SK-N-SH (cell line): Measurements from ENCODE around the gene SFSWAP.

Source experiments
- GABPA ChIP-seq: IDR thresholded peaks from 2 replicates; pipeline ENCODE4 v1.4.0; 2012; ENCODE audit warnings: low read depth, mild to moderate bottlenecking
- GATA2 ChIP-seq: sonication (generic); formaldehyde crosslinking; IDR thresholded peaks from 2 replicates; pipeline ENCODE4 v1.5.0; 2020; ENCODE audit warnings: mild to moderate bottlenecking, missing genetic modification reagents
- NFIC ChIP-seq: IDR thresholded peaks from 2 replicates; pipeline ENCODE4 v1.4.0; 2012; ENCODE audit warnings: borderline replicate concordance
- POLR2AphosphoS5 ChIP-seq: IDR thresholded peaks from 2 replicates; pipeline ENCODE4 v1.6.1; 2012; ENCODE audit warnings: low read depth, low read length
- RFX5 ChIP-seq: IDR thresholded peaks from 2 replicates; pipeline ENCODE4 v1.6.1; 2012; ENCODE audit warnings: mild to moderate bottlenecking, improper control_type of control experiment, low read length
- RXRA ChIP-seq: IDR thresholded peaks from 2 replicates; pipeline ENCODE4 v1.4.0; 2012; ENCODE audit warnings: low read depth, mild to moderate bottlenecking, borderline replicate concordance
- SIN3A ChIP-seq: IDR thresholded peaks from 2 replicates; pipeline ENCODE4 v1.6.1; 2012; ENCODE audit warnings: low read depth, mild to moderate bottlenecking, low read length, moderate library complexity, borderline replicate concordance
- TAF1 ChIP-seq: IDR thresholded peaks from 2 replicates; pipeline ENCODE4 v1.6.1; 2012; ENCODE audit warnings: low read depth, mild to moderate bottlenecking, low read length, moderate library complexity, borderline replicate concordance
- YY1 ChIP-seq: IDR thresholded peaks from 2 replicates; pipeline ENCODE4 v1.4.0; 2012; ENCODE audit warnings: low read depth, mild to moderate bottlenecking
- TF ChIP-seq, protein P1 (sequence below): fragments of 200-600 bp; sonication (generic); IDR thresholded peaks from 2 replicates; pipeline ENCODE4 v1.6.1; 2017; ENCODE audit warnings: antibody characterized with exemption, mild to moderate bottlenecking, moderate library complexity
- TF ChIP-seq, protein P2 (sequence below): IDR thresholded peaks from 2 replicates; pipeline ENCODE4 v1.4.0; 2012; ENCODE audit warnings: low read depth
- TF ChIP-seq, protein P3 (sequence below): IDR thresholded peaks from 2 replicates; pipeline ENCODE4 v1.6.1; 2012; ENCODE audit warnings: mild to moderate bottlenecking, low read depth, low read length, moderate library complexity
- TF ChIP-seq, protein P4 (sequence below): IDR thresholded peaks from 2 replicates; pipeline ENCODE4; 2012

DNA sequence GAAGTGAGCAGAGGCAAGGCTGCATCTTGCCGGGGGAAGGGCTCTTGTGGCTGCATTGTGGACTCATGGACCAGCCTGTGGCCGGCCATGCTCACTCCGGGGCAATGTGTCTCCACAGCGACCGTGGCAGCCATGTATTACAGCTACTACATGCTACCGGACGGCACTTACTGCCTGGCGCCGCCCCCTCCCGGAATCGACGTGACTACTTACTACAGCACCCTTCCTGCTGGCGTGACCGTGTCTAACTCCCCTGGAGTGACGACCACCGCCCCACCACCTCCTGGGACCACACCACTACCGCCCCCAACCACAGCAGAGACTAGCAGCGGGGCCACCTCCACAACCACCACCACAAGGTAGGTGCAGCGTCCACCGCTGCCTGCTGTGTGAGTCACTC lies 42.1 kb downstream of the SFSWAP start:
- TF ChIP-seq, protein P1, sequence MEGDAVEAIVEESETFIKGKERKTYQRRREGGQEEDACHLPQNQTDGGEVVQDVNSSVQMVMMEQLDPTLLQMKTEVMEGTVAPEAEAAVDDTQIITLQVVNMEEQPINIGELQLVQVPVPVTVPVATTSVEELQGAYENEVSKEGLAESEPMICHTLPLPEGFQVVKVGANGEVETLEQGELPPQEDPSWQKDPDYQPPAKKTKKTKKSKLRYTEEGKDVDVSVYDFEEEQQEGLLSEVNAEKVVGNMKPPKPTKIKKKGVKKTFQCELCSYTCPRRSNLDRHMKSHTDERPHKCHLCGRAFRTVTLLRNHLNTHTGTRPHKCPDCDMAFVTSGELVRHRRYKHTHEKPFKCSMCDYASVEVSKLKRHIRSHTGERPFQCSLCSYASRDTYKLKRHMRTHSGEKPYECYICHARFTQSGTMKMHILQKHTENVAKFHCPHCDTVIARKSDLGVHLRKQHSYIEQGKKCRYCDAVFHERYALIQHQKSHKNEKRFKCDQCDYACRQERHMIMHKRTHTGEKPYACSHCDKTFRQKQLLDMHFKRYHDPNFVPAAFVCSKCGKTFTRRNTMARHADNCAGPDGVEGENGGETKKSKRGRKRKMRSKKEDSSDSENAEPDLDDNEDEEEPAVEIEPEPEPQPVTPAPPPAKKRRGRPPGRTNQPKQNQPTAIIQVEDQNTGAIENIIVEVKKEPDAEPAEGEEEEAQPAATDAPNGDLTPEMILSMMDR, result no peak
- TF ChIP-seq GATA2 (CRISPR knock-in tag), result no peak
- TF ChIP-seq, protein P2, sequence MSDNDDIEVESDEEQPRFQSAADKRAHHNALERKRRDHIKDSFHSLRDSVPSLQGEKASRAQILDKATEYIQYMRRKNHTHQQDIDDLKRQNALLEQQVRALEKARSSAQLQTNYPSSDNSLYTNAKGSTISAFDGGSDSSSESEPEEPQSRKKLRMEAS, result no peak
- TF ChIP-seq POLR2AphosphoS5, result no peak
- TF ChIP-seq, protein P3, sequence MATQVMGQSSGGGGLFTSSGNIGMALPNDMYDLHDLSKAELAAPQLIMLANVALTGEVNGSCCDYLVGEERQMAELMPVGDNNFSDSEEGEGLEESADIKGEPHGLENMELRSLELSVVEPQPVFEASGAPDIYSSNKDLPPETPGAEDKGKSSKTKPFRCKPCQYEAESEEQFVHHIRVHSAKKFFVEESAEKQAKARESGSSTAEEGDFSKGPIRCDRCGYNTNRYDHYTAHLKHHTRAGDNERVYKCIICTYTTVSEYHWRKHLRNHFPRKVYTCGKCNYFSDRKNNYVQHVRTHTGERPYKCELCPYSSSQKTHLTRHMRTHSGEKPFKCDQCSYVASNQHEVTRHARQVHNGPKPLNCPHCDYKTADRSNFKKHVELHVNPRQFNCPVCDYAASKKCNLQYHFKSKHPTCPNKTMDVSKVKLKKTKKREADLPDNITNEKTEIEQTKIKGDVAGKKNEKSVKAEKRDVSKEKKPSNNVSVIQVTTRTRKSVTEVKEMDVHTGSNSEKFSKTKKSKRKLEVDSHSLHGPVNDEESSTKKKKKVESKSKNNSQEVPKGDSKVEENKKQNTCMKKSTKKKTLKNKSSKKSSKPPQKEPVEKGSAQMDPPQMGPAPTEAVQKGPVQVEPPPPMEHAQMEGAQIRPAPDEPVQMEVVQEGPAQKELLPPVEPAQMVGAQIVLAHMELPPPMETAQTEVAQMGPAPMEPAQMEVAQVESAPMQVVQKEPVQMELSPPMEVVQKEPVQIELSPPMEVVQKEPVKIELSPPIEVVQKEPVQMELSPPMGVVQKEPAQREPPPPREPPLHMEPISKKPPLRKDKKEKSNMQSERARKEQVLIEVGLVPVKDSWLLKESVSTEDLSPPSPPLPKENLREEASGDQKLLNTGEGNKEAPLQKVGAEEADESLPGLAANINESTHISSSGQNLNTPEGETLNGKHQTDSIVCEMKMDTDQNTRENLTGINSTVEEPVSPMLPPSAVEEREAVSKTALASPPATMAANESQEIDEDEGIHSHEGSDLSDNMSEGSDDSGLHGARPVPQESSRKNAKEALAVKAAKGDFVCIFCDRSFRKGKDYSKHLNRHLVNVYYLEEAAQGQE, result no peak
- no peak for TF ChIP-seq TAF1
- no peak for TF ChIP-seq NFIC
- no peak for TF ChIP-seq GABPA
- no peak for TF ChIP-seq RFX5
- no peak for TF ChIP-seq SIN3A
- TF ChIP-seq, protein P4, sequence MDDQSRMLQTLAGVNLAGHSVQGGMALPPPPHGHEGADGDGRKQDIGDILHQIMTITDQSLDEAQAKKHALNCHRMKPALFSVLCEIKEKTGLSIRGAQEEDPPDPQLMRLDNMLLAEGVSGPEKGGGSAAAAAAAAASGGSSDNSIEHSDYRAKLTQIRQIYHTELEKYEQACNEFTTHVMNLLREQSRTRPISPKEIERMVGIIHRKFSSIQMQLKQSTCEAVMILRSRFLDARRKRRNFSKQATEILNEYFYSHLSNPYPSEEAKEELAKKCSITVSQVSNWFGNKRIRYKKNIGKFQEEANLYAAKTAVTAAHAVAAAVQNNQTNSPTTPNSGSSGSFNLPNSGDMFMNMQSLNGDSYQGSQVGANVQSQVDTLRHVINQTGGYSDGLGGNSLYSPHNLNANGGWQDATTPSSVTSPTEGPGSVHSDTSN, result no peak
- TF ChIP-seq YY1, result no peak
- no peak for TF ChIP-seq RXRA
